Gastrocnemius medialis (tissue), 4 donors: ENCODE results near the gene ENTPD7.

Experiments used
- CTCF ChIP-seq, 5 experiments: fragments of 450-650 bp in 3 of 5; fragments of 200-600 bp in 2 of 5; sonication (generic) in 2 of 5; IDR thresholded peaks in 4 of 5; conservative IDR thresholded peaks in 1 of 5; 1 replicate in 4 of 5; 2 replicates in 1 of 5; pipeline ENCODE4 v1.5.1; 2016 to 2019; ENCODE audit warnings: antibody characterized with exemption in 5 of 5, mild to moderate bottlenecking in 3 of 5, moderate library complexity in 3 of 5
- POLR2A ChIP-seq, 2 donors: fragments of 450-650 bp; IDR thresholded peaks; one replicate each; pipeline ENCODE4 v1.6.1; 2017; ENCODE audit warnings: antibody characterized with exemption in 2 of 2, mild to moderate bottlenecking in 2 of 2, moderate library complexity in 2 of 2

- TF ChIP-seq CTCF (IDR thresholded peaks at IDR 0.05 in 4 of 5, conservative IDR thresholded peaks at IDR 0.05 in 1 of 5) (no peak), POLR2A (IDR thresholded peaks at IDR 0.05) (peak in 1 of 2 donors; percentile 74)
Measured at GRCh38 chr10:99621454-99622251, 37.7 kb upstream of the ENTPD7 start.
